ENCODE results near the gene CNP.

Gene CNP

GRCh38 chr17:41942626-41943373 lies 23.8 kb upstream of the CNP start:
- DNase-seq, result no peak

GRCh38 chr17:41943492-41943891 lies 23.1 kb upstream of the CNP start:
- no peak for DNase-seq

- no peak for DNase-seq
Measured at GRCh38 chr17:41944943-41945342, 21.7 kb upstream of the CNP start.

- DNase-seq, result no peak
Measured at GRCh38 chr17:41948762-41949460, 17.7 kb upstream of the CNP start.

- DNase-seq, result no peak
Measured at GRCh38 chr17:41956522-41956921, 10.1 kb upstream of the CNP start.

GRCh38 chr17:41957031-41957868 lies 9.3 kb upstream of the CNP start:
- DNase-seq, result no peak

GRCh38 chr17:41957869-41958439 lies 8.6 kb upstream of the CNP start:
- no peak for DNase-seq

GRCh38 chr17:41959030-41959335 lies 7.6 kb upstream of the CNP start:
- DNase-seq, result no peak

GRCh38 chr17:41959336-41960095 lies 7.1 kb upstream of the CNP start:
- no peak for DNase-seq

GRCh38 chr17:41962111-41962510 lies 4.5 kb upstream of the CNP start:
- no peak for DNase-seq

GRCh38 chr17:41962768-41963434 lies 3.7 kb upstream of the CNP start:
- DNase-seq, result peak; percentile 80

- DNase-seq, result peak; percentile 50
Measured at GRCh38 chr17:41965694-41966462, 717 bp upstream of the CNP start.

- peak; percentile 41 for DNase-seq
Measured at GRCh38 chr17:41967141-41967920, 736 bp downstream of the CNP start.

- no peak for DNase-seq
Measured at GRCh38 chr17:41967921-41968578, 1.5 kb downstream of the CNP start.

- no peak for DNase-seq
Measured at GRCh38 chr17:41968676-41969075, 2.1 kb downstream of the CNP start.

- DNase-seq, result no peak
Measured at GRCh38 chr17:41970901-41971331, 4.3 kb downstream of the CNP start.

GRCh38 chr17:41971721-41972523 lies 5.3 kb downstream of the CNP start:
- no peak for DNase-seq

GRCh38 chr17:41972571-41973407 lies 6.2 kb downstream of the CNP start:
- no peak for DNase-seq
